HFFc6 (cell line): ENCODE results near the gene SOX10. TPM values are rescaled to one million over a fixed set of nuclear protein-coding genes. Genes with fewer than 3 reads are reported as not detected.
A peak's percentile ranks its signal among the peaks of the same experiment; 100 is the strongest.

Experiments used
- DNase-seq: peaks from one replicate; pipeline ENCODE4 v3.0.0-alpha.2; 2018
- H3K27ac Mint-ChIP-seq: 2 replicates; pipeline ENCODE4 v1.8.0; 2020; ENCODE audit warnings: mild to moderate bottlenecking, mixed read lengths
- H3K27me3 Mint-ChIP-seq: 2 replicates; pipeline ENCODE4 v1.8.0; 2021; ENCODE audit warnings: mild to moderate bottlenecking, moderate library complexity, mixed read lengths; ENCODE audit not compliant: insufficient read depth
- H3K36me3 Mint-ChIP-seq: 2 replicates; pipeline ENCODE4 v1.8.0; 2021; ENCODE audit warnings: low read depth, mixed read lengths
- H3K4me1 Mint-ChIP-seq: 2 replicates; pipeline ENCODE4 v1.8.0; 2020; ENCODE audit warnings: low read depth, mixed read lengths
- H3K4me3 Mint-ChIP-seq: 2 replicates; pipeline ENCODE4 v1.8.0; 2020; ENCODE audit warnings: mild to moderate bottlenecking, moderate library complexity, mixed read lengths
- H3K9me3 Mint-ChIP-seq: 2 replicates; pipeline ENCODE4 v1.8.0; 2020; ENCODE audit warnings: mild to moderate bottlenecking, mixed read lengths
- CTCF ChIP-seq: fragments of 200-600 bp; sonication (generic); IDR thresholded peaks from 2 replicates; pipeline ENCODE4 v1.5.0; 2021; ENCODE audit warnings: antibody characterized with exemption, mild to moderate bottlenecking
- total RNA-seq, 6 experiments: library from RNA; stranded (reverse); fragmentation: NEBNext Ultra II Directional; extraction: Animal tissue kit (Norgen Biotek cat#: 25700); gene quantifications; 2 replicates in 1 of 6; 3 replicates in 5 of 6; pipeline ENCODE4 v1.2.3, GENCODE V29; 2021

SOX10 gene
- total RNA-seq, 6 experiments from 2014 or later, result not detected

GRCh38 chr22:37967637-37968451 lies 16.5 kb downstream of the SOX10 start:
- peaks cover 23% of the 10 kb centered on the region for H3K36me3 Mint-ChIP-seq
- H3K9me3 Mint-ChIP-seq, result no peaks in the 10 kb centered on the region
- DNase-seq, result no peak
- peaks cover 19% of the 10 kb centered on the region for H3K4me1 Mint-ChIP-seq
- H3K27ac Mint-ChIP-seq, result no peak overlapping the region
- H3K27me3 Mint-ChIP-seq, result no peaks in the 10 kb centered on the region
- no peak overlapping the region for H3K4me3 Mint-ChIP-seq
- no peak for TF ChIP-seq CTCF

GRCh38 chr22:37967147-37967546 lies 17.2 kb downstream of the SOX10 start:
- no peak for DNase-seq
- Mint-ChIP-seq H3K4me1 (peaks cover 19% of the 10 kb centered on the region), H3K4me3 (no peak overlapping the region), H3K27ac (no peak overlapping the region; the same call in 1 of the 2 replicates), H3K36me3 (peaks cover 23% of the 10 kb centered on the region), H3K27me3 (no peaks in the 10 kb centered on the region), H3K9me3 (no peaks in the 10 kb centered on the region)
- TF ChIP-seq CTCF, result no peak

DNA sequence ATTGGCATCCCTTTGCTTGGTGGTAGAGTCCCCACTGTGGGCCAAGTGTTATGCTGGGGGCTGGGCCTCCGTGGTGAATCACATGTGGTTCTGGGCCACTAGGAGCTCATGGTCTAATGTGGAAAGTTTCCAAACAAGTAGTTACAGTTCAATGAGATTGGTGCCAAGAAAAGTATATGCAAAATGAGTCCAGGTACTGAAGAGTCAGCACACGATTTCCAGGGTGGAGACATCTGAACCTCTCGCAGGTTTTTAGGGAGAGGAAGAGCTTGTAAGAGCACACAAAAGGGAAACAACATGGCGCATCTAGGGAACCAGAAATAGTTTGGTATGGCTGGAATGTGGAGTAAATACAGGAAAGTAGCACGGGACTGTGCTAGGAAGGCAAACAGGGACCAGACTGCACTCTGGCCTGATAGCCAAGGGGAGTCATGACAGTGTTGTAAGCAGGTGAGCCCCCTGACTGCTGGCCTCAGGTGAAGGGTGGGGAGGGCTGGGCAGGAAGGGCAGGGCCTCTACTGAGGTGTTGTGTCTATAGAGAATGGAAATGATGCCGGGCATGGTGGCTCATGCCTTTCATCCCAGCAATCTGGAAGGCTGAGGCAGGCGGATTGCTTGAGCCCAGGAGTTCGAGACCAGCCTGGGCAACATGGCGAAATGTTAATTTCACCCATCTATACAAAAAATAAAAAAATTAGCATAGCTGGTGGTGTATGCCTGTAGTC lies 18.3 kb downstream of the SOX10 start:
- no peak for TF ChIP-seq CTCF
- no peaks in the 10 kb centered on the region for H3K27me3 Mint-ChIP-seq
- DNase-seq, result no peak
- peaks cover 19% of the 10 kb centered on the region for H3K4me1 Mint-ChIP-seq
- H3K27ac Mint-ChIP-seq, result peak overlapping the region; percentile 14; the same call in 1 of the 2 replicates
- H3K36me3 Mint-ChIP-seq, result peaks cover 31% of the 10 kb centered on the region
- H3K4me3 Mint-ChIP-seq, result no peak overlapping the region; the same call in 1 of the 2 replicates
- no peaks in the 10 kb centered on the region for H3K9me3 Mint-ChIP-seq

GRCh38 chr22:37961062-37961461 lies 23.3 kb downstream of the SOX10 start:
- H3K9me3 Mint-ChIP-seq, result no peaks in the 10 kb centered on the region
- no peak for TF ChIP-seq CTCF
- peaks cover 41% of the 10 kb centered on the region for H3K36me3 Mint-ChIP-seq
- peaks cover 12% of the 10 kb centered on the region for H3K4me1 Mint-ChIP-seq
- H3K4me3 Mint-ChIP-seq, result no peak overlapping the region
- DNase-seq, result no peak
- no peak overlapping the region for H3K27ac Mint-ChIP-seq
- H3K27me3 Mint-ChIP-seq, result peaks cover 3% of the 10 kb centered on the region; the same call in 1 of the 2 replicates

- Mint-ChIP-seq H3K36me3 (peaks cover 38% of the 10 kb centered on the region), H3K27me3 (peaks cover 3% of the 10 kb centered on the region; the same call in 1 of the 2 replicates), H3K4me3 (no peak overlapping the region), H3K9me3 (no peaks in the 10 kb centered on the region), H3K27ac (no peak overlapping the region; the same call in 1 of the 2 replicates), H3K4me1 (peaks cover 9% of the 10 kb centered on the region)
- no peak for TF ChIP-seq CTCF
- DNase-seq, result no peak
Observed at GRCh38 chr22:37959231-37959825, 25.0 kb downstream of the SOX10 start.
